Endothelial cell of umbilical vein (primary cell): ENCODE measurements around the gene CDK5. TPM values are rescaled to one million over a fixed set of nuclear protein-coding genes. Genes with fewer than 3 reads are reported as not detected.

Source experiments
- BruUV-seq: library from RNA; stranded (reverse); fragments of 400-500 nt; replicated peaks from 2 replicates; lab custom pipeline; 2021; lab: Mats Ljungman, UMichigan
- CTCF ChIA-PET: fragments of 300-600, 350-600 bp; sonication (Branson Sonifier 250); formaldehyde crosslinking; loops from one replicate; lab custom pipeline; 2021; ENCODE audit warnings: antibody characterized with exemption, inconsistent platforms; lab: Charles Lee
- POLR2A ChIA-PET: fragments of 300-600, 350-600 bp; sonication (Branson Sonifier 250); formaldehyde crosslinking; loops from one replicate; lab custom pipeline; 2021; ENCODE audit warnings: antibody characterized with exemption, inconsistent platforms; lab: Charles Lee
- DNase-seq: peaks from one replicate; pipeline ENCODE4 v3.0.0-alpha.2; 2011; ENCODE audit warnings: low read depth, low spot score
- FAIRE-seq: peaks from 2 replicates; lab custom pipeline; 2011; peaks lifted over from hg19 to GRCh38; lab: Jason Lieb, UNC
- H2AFZ ChIP-seq: 2 replicates; pipeline ENCODE4 v1.6.0; 2012; ENCODE audit warnings: low read depth, low read length, control low read depth, inconsistent platforms
- H3K27ac ChIP-seq: 2 replicates; pipeline ENCODE4 v1.5.1; 2011; ENCODE audit warnings: low read depth, mild to moderate bottlenecking, control low read depth, low read length, moderate library complexity; ENCODE audit not compliant: insufficient read depth
- H3K27me3 ChIP-seq, 2 experiments: 2 replicates each; pipeline versions ENCODE4 v1.6.0 to v1.6.1; 2011; ENCODE audit warnings: low read length in 2 of 2, mixed read lengths in 1 of 2; ENCODE audit not compliant: control insufficient read depth in 2 of 2, insufficient read depth in 2 of 2
- H3K36me3 ChIP-seq, 2 experiments: 2 replicates in 1 of 2; 3 replicates in 1 of 2; pipeline ENCODE4 v1.5.1; 2011; ENCODE audit warnings: low read length in 2 of 2, mild to moderate bottlenecking in 1 of 2, moderate library complexity in 1 of 2; ENCODE audit not compliant: control insufficient read depth in 2 of 2, insufficient read depth in 2 of 2; ENCODE audit errors: extremely low read depth in 1 of 2
- H3K4me1 ChIP-seq: 3 replicates; pipeline ENCODE4 v1.5.1; 2011; ENCODE audit warnings: mild to moderate bottlenecking, low read length; ENCODE audit not compliant: control insufficient read depth, insufficient read depth; ENCODE audit errors: extremely low read depth
- H3K4me2 ChIP-seq: 2 replicates; pipeline ENCODE4 v1.6.1; 2011; ENCODE audit warnings: low read length, control low read depth, mixed read lengths; ENCODE audit not compliant: insufficient read depth
- H3K4me3 ChIP-seq, 3 experiments: fragments of 200-600 bp in 1 of 3; sonication (generic), shearing (Covaris generic) in 1 of 3; replicated peaks in 1 of 3; 2 replicates each; pipeline ENCODE4 v1.5.1; 2011 to 2016; ENCODE audit warnings: control low read depth in 3 of 3, low read length in 3 of 3, mild to moderate bottlenecking in 2 of 3, inconsistent platforms in 1 of 3, low read depth in 1 of 3, moderate library complexity in 1 of 3; ENCODE audit not compliant: insufficient read depth in 1 of 3
- H3K79me2 ChIP-seq: 2 replicates; pipeline ENCODE4 v1.6.0; 2012; ENCODE audit warnings: low read length, inconsistent platforms; ENCODE audit not compliant: control insufficient read depth, insufficient read depth
- H3K9ac ChIP-seq: replicated peaks from 2 replicates; pipeline ENCODE3; 2011; ENCODE audit warnings: low read length, control low read depth; ENCODE audit not compliant: insufficient read depth; ENCODE audit errors: extremely low read depth
- H3K9me1 ChIP-seq: replicated peaks from 3 replicates; pipeline ENCODE4 v1.6.0; 2011; ENCODE audit warnings: mild to moderate bottlenecking, low read length; ENCODE audit not compliant: control insufficient read depth, insufficient read depth; ENCODE audit errors: extremely low read depth
- H3K9me3 ChIP-seq: replicated peaks from 2 replicates; pipeline ENCODE4 v1.5.1; 2012; ENCODE audit warnings: low read length, inconsistent platforms; ENCODE audit not compliant: control insufficient read depth, insufficient read depth
- H4K20me1 ChIP-seq: replicated peaks from 2 replicates; pipeline ENCODE3; 2011; ENCODE audit warnings: mild to moderate bottlenecking, low read length; ENCODE audit not compliant: control insufficient read depth, insufficient read depth; ENCODE audit errors: extremely low read depth
- CTCF ChIP-seq, 2 donors: IDR thresholded peaks; 1 replicate in 1 of 2; 2 replicates in 1 of 2; pipeline ENCODE4 v1.5.1; 2011; ENCODE audit warnings: low read length in 2 of 2, mild to moderate bottlenecking in 2 of 2, moderate library complexity in 2 of 2, control low read depth in 1 of 2, inconsistent platforms in 1 of 2, low read depth in 1 of 2; ENCODE audit not compliant: insufficient read depth in 1 of 2; ENCODE audit errors: extremely low read depth in 1 of 2
- EZH2 ChIP-seq: IDR thresholded peaks from 2 replicates; pipeline ENCODE4 v1.6.1; 2012; ENCODE audit warnings: borderline replicate concordance, low read depth, mild to moderate bottlenecking, moderate library complexity, low read length, inconsistent platforms; ENCODE audit not compliant: severe bottlenecking
- FOS ChIP-seq: IDR thresholded peaks from 2 replicates; pipeline ENCODE4 v1.6.1; 2011; ENCODE audit warnings: mild to moderate bottlenecking, low read length, moderate library complexity, borderline replicate concordance; ENCODE audit not compliant: insufficient read depth
- GATA2 ChIP-seq: IDR thresholded peaks from 2 replicates; pipeline ENCODE4 v1.7.0; 2011; ENCODE audit warnings: low read depth, mild to moderate bottlenecking, moderate library complexity, mixed read lengths, low read length; ENCODE audit not compliant: insufficient read length, insufficient read depth
- MYC ChIP-seq: IDR thresholded peaks from one replicate; pipeline ENCODE4 v1.6.1; 2011; ENCODE audit warnings: mild to moderate bottlenecking, low read depth, low read length
- POLR2AphosphoS5 ChIP-seq: IDR thresholded peaks from 2 replicates; pipeline ENCODE4 v1.6.1; 2012; ENCODE audit warnings: low read depth, mild to moderate bottlenecking, control low read depth, low read length, moderate library complexity; ENCODE audit not compliant: insufficient read depth
- dilution Hi-C: fragments of 300-500 bp; cut with MboI; formaldehyde crosslinking; loops from one replicate; pipeline ENCODE4 v1.15.0; 2019; ENCODE audit warnings: low sequenced_read_pairs; ENCODE audit not compliant: extremely low pct_ligation_motif_present
- intact Hi-C: fragments of 100-400 bp; cut with micrococcal nuclease; formaldehyde crosslinking; loops from one replicate; pipeline ENCODE4 v1.10.0; 2022
- polyA plus RNA-seq, 4 experiments: library from polyadenylated mRNA; depleted of rRNA in 3 of 4; stranded (reverse) in 3 of 4; unstranded in 1 of 4; fragments of >200 nt; gene quantifications; 2 replicates each; pipeline versions ENCODE4 v1.2.1 to v1.2.3, GENCODE V29; 2011 to 2012; ENCODE audit warnings: missing spikeins in 1 of 4
- total RNA-seq: library from RNA; stranded (reverse); gene quantifications from 2 replicates; pipeline ENCODE4 v1.2.3, GENCODE V29; 2021

CDK5 gene
- total and polyA plus RNA-seq, 2 donors (not counting 3 experiments of a cell fraction or from before 2014, with no cell fraction given) = 16.5 to 38.3 TPM

- Histone ChIP-seq H3K9me1 (no peaks in the 10 kb centered on the region), H3K9ac (no peak overlapping the region), H3K4me3 (no peak overlapping the region), H3K4me1 (peaks cover 56% of the 10 kb centered on the region), H3K4me2 (peak overlapping the region; percentile 64), H3K27ac (no peak overlapping the region), H3K79me2 (peaks cover 42% of the 10 kb centered on the region), H3K36me3 (no peaks in the 10 kb centered on the region), H4K20me1 (no peaks in the 10 kb centered on the region), H3K27me3 (no peaks in the 10 kb centered on the region), H2AFZ (no peak overlapping the region), H3K9me3 (no peaks in the 10 kb centered on the region)
- DNase-seq (peak; percentile 19), FAIRE-seq (peak; percentile 4)
- ChIA-PET CTCF (interaction anchor here (1.0 to 2.5 kb wide), 9 partner anchors 9 to 99 kb away, joined by 3 to 16 read pairs (median 4); partner anchors contain the start of gene ABCB8), POLR2A (interaction anchor here (1.0 kb wide), 1 partner anchor 24 kb away, joined by 4 read pairs; no protein-coding TSS in a partner anchor)
- BruUV-seq = no TSS peak
- TF ChIP-seq EZH2 (no peak), CTCF (IDR thresholded peaks at IDR 0.05; ENCODE audit: extremely low read depth in 1 of 2, insufficient read depth in 1 of 2, low read depth in 1 of 2, low read length in 2 of 2) (no peak), MYC (no peak), POLR2AphosphoS5 (no peak), GATA2 (no peak), FOS (no peak)
- intact Hi-C loops (no loop called here), dilution Hi-C loops (no loop called here)
Observed at GRCh38 chr7:151085329-151085690, 27.6 kb upstream of the CDK5 start.
